Prostate gland (tissue), 2 donors: Measurements from ENCODE around the gene BMAL1. TPM values are rescaled to one million over a fixed set of nuclear protein-coding genes. Genes with fewer than 3 reads are reported as not detected.

Experiments
- DNase-seq: peaks from one replicate; pipeline ENCODE4 v3.0.0-alpha.2; 2019; ENCODE audit warnings: low spot score
- H3K27ac ChIP-seq, 2 donors: fragments of 200-600 bp; sonication (generic); 2 replicates each; pipeline ENCODE4 v1.5.1; 2017 to 2019
- H3K27me3 ChIP-seq: fragments of 200-600 bp; sonication (generic); replicated peaks from 2 replicates; pipeline ENCODE4 v1.5.1; 2019; ENCODE audit not compliant: insufficient read depth
- H3K36me3 ChIP-seq, 2 donors: fragments of 200-600 bp; sonication (generic); 1 replicate in 1 of 2; 2 replicates in 1 of 2; pipeline versions ENCODE4 v1.5.1 to v1.8.1; 2017 to 2019
- H3K4me1 ChIP-seq: fragments of 200-600 bp; sonication (generic); replicated peaks from 2 replicates; pipeline ENCODE4 v1.5.1; 2019
- H3K4me3 ChIP-seq, 2 donors: fragments of 200-600 bp; sonication (generic); 2 replicates each; pipeline ENCODE4 v1.5.1; 2017 to 2019
- H3K9me3 ChIP-seq: fragments of 200-600 bp; sonication (generic); 2 replicates; pipeline ENCODE4 v1.5.1; 2017
- POLR2A ChIP-seq: fragments of 450-650 bp; IDR thresholded peaks from one replicate; pipeline ENCODE4 v1.6.1; 2016; ENCODE audit warnings: antibody characterized with exemption, mild to moderate bottlenecking
- POLR2AphosphoS5 ChIP-seq: sonication (generic); formaldehyde crosslinking; IDR thresholded peaks from one replicate; pipeline ENCODE4 v1.6.1; 2017; ENCODE audit warnings: antibody characterized with exemption
- WGBS: methylation state at CpG from one replicate; pipeline ENCODE4 v1.1.5; 2018; 5-methylcytosine and 5-hydroxymethylcytosine counted together
- intact Hi-C: fragments of 100-400 bp; cut with DNase I; formaldehyde crosslinking; loops from one replicate; pipeline ENCODE4 v1.14.2; 2022
- total RNA-seq, 2 donors: library from RNA; depleted of rRNA; stranded (reverse); fragments of >200 nt; gene quantifications; one replicate each; pipeline ENCODE4 v1.1.0, GENCODE V29; 2016
- TF ChIP-seq, protein P1 (sequence below), 4 experiments: fragments of 200-600 bp in 2 of 4; fragments of 450-650 bp in 2 of 4; sonication (generic) in 2 of 4; IDR thresholded peaks; 1 replicate in 3 of 4; 2 replicates in 1 of 4; pipeline ENCODE4 v1.5.1; 2016 to 2019; ENCODE audit warnings: antibody characterized with exemption in 4 of 4, mild to moderate bottlenecking in 2 of 4, moderate library complexity in 2 of 4

BMAL1 gene
- total RNA-seq, 2 donors from 2014 or later: 19.4 to 38.1 TPM

DNA sequence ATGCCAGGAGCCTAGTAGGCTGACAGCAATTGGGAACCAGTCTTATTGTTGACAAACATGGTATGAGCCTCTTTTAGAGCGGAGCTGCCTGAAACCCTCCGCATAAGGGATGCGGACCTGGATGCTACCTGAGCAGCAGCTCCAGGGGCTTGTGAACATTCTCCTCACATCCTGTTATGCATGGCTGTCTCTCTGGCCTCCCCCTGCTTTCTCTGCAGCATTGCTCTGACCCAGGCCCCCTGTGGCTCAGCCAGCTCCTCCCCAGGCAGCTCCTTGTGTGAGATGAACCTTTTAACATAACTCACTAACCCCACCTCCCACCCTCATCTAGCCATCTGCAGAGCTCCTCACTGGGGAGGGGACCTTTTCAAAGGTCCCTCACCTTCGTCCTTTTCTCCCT lies 6.0 kb downstream of the BMAL1 start:
- Histone ChIP-seq H3K4me1 (no peaks in the 10 kb centered on the region), H3K9me3 (no peaks in the 10 kb centered on the region), H3K4me3 (no peak overlapping the region), H3K27me3 (no peaks in the 10 kb centered on the region), H3K36me3 (no peaks in the 10 kb centered on the region), H3K27ac (no peak overlapping the region)
- no peak for TF ChIP-seq POLR2AphosphoS5
- TF ChIP-seq POLR2A: no peak
- TF ChIP-seq, protein P1, sequence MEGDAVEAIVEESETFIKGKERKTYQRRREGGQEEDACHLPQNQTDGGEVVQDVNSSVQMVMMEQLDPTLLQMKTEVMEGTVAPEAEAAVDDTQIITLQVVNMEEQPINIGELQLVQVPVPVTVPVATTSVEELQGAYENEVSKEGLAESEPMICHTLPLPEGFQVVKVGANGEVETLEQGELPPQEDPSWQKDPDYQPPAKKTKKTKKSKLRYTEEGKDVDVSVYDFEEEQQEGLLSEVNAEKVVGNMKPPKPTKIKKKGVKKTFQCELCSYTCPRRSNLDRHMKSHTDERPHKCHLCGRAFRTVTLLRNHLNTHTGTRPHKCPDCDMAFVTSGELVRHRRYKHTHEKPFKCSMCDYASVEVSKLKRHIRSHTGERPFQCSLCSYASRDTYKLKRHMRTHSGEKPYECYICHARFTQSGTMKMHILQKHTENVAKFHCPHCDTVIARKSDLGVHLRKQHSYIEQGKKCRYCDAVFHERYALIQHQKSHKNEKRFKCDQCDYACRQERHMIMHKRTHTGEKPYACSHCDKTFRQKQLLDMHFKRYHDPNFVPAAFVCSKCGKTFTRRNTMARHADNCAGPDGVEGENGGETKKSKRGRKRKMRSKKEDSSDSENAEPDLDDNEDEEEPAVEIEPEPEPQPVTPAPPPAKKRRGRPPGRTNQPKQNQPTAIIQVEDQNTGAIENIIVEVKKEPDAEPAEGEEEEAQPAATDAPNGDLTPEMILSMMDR (IDR thresholded peaks at IDR 0.05): no peak
- WGBS: 95% methylated on average over 4 of the region's 4 CpGs
- no peak for DNase-seq
- intact Hi-C loops: no loop called here

DNA sequence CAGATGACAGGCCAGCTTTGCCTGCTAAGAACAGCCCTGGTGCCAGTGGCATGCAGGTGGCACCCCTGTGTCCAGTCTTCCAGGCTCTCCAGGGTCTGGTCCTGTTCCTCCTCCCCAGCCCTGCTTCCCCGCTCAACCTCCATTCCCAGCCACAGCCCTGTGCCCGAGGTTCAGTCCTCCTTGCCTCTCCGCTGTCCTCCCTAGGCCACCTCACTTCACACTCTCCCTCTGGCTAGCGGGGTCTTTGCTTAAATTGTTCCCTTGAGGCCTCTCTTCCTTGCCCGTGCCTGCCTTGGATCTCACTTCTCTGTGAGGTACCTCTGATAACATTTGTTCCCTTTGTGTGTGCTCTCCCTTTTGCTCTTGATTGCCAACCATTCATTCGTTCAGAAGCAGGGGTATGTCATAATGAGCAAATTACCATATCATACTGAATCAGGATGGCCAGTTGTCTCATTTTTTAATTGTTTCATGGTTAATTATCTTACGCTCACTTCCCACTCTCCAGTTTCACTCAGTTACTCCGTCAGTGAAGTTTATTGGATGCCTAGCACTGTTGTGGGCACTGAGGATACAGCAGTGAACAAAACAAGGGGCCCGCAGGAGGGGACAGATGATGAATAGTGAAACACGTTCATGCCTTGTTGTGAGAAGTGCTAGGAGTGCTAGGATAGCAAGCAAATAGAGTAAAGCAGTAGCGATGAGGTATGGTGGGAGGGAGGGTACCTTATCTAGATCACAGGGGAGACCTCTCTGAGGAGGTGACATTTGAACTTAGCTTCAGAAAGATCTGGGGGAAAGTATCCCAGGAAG lies 7.4 kb downstream of the BMAL1 start:
- Histone ChIP-seq H3K27ac (no peak overlapping the region), H3K27me3 (no peaks in the 10 kb centered on the region), H3K4me1 (no peaks in the 10 kb centered on the region), H3K4me3 (no peak overlapping the region), H3K9me3 (no peaks in the 10 kb centered on the region), H3K36me3 (no peaks in the 10 kb centered on the region)
- TF ChIP-seq POLR2A (no peak), POLR2AphosphoS5 (no peak)
- TF ChIP-seq, protein P1 (IDR thresholded peaks at IDR 0.05): no peak
- WGBS: 81% methylated on average over 11 of the region's 11 CpGs
- intact Hi-C loops: no loop called here
- no peak for DNase-seq

DNA sequence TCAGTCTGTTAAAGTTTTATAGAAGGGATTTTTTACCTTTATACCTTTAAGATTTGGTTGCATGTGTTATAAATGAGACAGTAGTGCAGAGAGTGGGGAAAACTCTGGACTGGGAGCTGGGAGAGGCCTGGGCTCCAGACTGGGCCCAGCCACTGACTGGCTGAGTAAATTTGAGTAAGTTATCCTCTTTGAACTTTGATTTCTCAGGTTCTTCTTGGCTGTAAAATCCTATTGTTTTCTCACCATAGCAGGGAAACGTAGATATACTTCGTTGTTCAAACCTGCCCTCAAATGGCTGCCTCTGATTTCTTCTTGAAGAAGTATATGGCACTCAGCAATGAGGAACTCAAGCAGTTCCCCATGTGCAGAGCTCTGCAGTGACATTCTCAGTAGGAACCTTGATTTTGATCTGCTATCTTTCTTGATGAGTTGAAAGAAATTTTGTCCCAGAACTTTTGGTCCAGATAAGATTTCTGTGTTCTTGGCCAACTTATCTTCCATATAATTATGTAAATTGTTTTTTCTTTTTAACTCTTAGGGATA lies 8.8 kb downstream of the BMAL1 start:
- Histone ChIP-seq H3K27me3 (no peaks in the 10 kb centered on the region), H3K27ac (no peak overlapping the region), H3K4me1 (no peaks in the 10 kb centered on the region), H3K4me3 (no peak overlapping the region), H3K9me3 (no peaks in the 10 kb centered on the region), H3K36me3 (no peaks in the 10 kb centered on the region)
- 32% methylated on average over 2 of the region's 2 CpGs for WGBS
- intact Hi-C loops: no loop called here
- no peak for DNase-seq
- TF ChIP-seq POLR2A (no peak), POLR2AphosphoS5 (no peak)
- TF ChIP-seq, protein P1 (IDR thresholded peaks at IDR 0.05): no peak

DNA sequence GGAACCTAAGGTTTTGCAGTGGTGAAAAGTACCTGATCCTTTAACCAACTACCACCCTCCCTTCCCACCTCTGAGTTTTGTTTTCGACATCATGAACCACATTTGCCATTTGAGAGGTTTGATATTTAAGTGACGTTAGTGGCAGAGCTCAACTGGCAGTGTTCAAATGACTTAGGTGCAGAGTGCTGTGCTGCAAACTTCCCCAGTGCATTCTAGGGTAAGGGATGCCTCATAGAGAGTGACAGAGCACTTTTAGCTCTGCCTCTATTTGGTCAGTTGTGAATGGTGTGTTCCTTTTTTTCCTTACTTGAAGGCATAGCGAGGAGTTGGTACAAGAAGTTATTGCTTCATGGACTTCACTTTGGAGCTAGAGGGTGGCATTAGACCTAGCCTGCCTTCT lies 9.4 kb downstream of the BMAL1 start:
- TF ChIP-seq, protein P1 (IDR thresholded peaks at IDR 0.05): no peak
- TF ChIP-seq POLR2A: no peak
- no peak for TF ChIP-seq POLR2AphosphoS5
- no peak overlapping the region for H3K27ac ChIP-seq
- H3K4me3 ChIP-seq: no peak overlapping the region
- H3K36me3 ChIP-seq: no peaks in the 10 kb centered on the region
- no peak for DNase-seq
- H3K9me3 ChIP-seq: no peaks in the 10 kb centered on the region
- H3K27me3 ChIP-seq: no peaks in the 10 kb centered on the region
- 92% methylated on average over 3 of the region's 3 CpGs for WGBS
- no peaks in the 10 kb centered on the region for H3K4me1 ChIP-seq
- intact Hi-C loops: no loop called here

DNA sequence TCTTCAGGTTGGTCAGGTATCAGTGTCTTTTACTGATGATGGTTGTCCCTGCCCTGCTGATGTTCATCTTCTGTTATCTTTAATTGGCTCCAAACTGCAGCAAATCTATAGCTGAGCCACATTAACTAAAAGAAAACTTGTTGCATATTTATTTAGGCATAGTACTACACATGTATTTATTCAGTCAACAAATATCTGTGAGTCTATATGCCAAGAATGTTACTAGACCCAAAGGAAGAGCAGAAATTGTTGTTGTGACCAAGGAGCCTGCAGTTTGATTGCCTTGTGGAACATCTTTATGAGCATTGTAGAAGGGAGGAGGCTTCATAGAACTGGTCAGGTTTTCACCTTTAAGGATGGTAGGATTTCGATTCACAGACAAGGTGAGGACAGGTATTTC lies 10.1 kb downstream of the BMAL1 start:
- WGBS: 100% methylated on average over 1 of the region's 1 CpG
- intact Hi-C loops: no loop called here
- H3K36me3 ChIP-seq: no peaks in the 10 kb centered on the region
- H3K4me3 ChIP-seq: no peak overlapping the region
- no peaks in the 10 kb centered on the region for H3K27me3 ChIP-seq
- no peaks in the 10 kb centered on the region for H3K9me3 ChIP-seq
- TF ChIP-seq POLR2AphosphoS5 (no peak), POLR2A (no peak)
- TF ChIP-seq, protein P1 (IDR thresholded peaks at IDR 0.05): no peak
- no peak for DNase-seq
- H3K4me1 ChIP-seq: no peaks in the 10 kb centered on the region
- H3K27ac ChIP-seq: no peak overlapping the region
